ENCODE measurements around the gene MUC2.

MUC2 gene

GRCh38 chr11:1089738-1090599 is 15.3 kb downstream of the MUC2 start:
- H2BK12ac ChIP-seq (ENCODE audit: low read length), result no peak overlapping the region
- H3K14ac ChIP-seq (ENCODE audit: low read length), result peak overlapping the region; percentile 71
- no peak overlapping the region for H2BK120ac ChIP-seq (ENCODE audit: low read depth, low read length)
- H3K4me2 ChIP-seq (ENCODE audit: insufficient read depth, low read length, poor library complexity, severe bottlenecking), result no peak overlapping the region
- H3K27ac ChIP-seq (replicated peaks; ENCODE audit: low read length), result no peak overlapping the region
- no peaks in the 10 kb centered on the region for H3K36me3 ChIP-seq (replicated peaks in 1 of 2; ENCODE audit: control insufficient read depth in 2 of 2, insufficient read depth in 2 of 2, low read length in 2 of 2)
- H3K4me3 ChIP-seq (ENCODE audit: low read length in 2 of 2), result no peak overlapping the region
- H2AK5ac ChIP-seq (ENCODE audit: low read depth, low read length), result peak overlapping the region; percentile 63
- WGBS, 2 donors (ENCODE audit: extremely low coverage in 2 of 2, insufficient read length in 2 of 2, insufficient replicate concordance in 1 of 2), result no CpG with 5 or more reads among the region's 31 CpGs
- peaks cover 0 to 12% of the 10 kb centered on the region in 2 donors for H3K9me3 ChIP-seq (replicated peaks in 1 of 2; ENCODE audit: control insufficient read depth in 2 of 2, insufficient read depth in 1 of 2, low read depth in 1 of 2, low read length in 2 of 2)
- no peak overlapping the region for H4K91ac ChIP-seq (ENCODE audit: low read depth, low read length, poor library complexity)
- H3K4me1 ChIP-seq (ENCODE audit: control insufficient read depth in 2 of 2, insufficient read depth in 1 of 2, low read depth in 1 of 2, low read length in 2 of 2), result peaks cover 0 to 2% of the 10 kb centered on the region in 2 donors
- no peak overlapping the region for H3K23ac ChIP-seq (ENCODE audit: low read depth, low read length, poor library complexity)
- H2BK15ac ChIP-seq (ENCODE audit: low read length), result peak overlapping the region; percentile 58
- peaks cover 0 to 6% (median 0%) of the 10 kb centered on the region in 3 experiments for H3K27me3 ChIP-seq (ENCODE audit: control insufficient read depth in 3 of 3, insufficient read depth in 3 of 3, low read depth in 1 of 3, low read length in 3 of 3)
- no peak overlapping the region for H3K9ac ChIP-seq (ENCODE audit: low read depth, low read length, poor library complexity)
- H4K8ac ChIP-seq (ENCODE audit: low read depth, low read length), result no peak overlapping the region
- DNase-seq (ENCODE audit: low spot score), result no peak
- peaks cover 2% of the 10 kb centered on the region for H3K79me1 ChIP-seq (ENCODE audit: low read depth, low read length)
- no peak overlapping the region for H2AFZ ChIP-seq (ENCODE audit: low read length)
- H3K4ac ChIP-seq (ENCODE audit: low read length), result no peak overlapping the region
- H3K18ac ChIP-seq (ENCODE audit: low read length), result peak overlapping the region; percentile 85
- H2BK5ac ChIP-seq (ENCODE audit: low read length), result no peak overlapping the region

DNA sequence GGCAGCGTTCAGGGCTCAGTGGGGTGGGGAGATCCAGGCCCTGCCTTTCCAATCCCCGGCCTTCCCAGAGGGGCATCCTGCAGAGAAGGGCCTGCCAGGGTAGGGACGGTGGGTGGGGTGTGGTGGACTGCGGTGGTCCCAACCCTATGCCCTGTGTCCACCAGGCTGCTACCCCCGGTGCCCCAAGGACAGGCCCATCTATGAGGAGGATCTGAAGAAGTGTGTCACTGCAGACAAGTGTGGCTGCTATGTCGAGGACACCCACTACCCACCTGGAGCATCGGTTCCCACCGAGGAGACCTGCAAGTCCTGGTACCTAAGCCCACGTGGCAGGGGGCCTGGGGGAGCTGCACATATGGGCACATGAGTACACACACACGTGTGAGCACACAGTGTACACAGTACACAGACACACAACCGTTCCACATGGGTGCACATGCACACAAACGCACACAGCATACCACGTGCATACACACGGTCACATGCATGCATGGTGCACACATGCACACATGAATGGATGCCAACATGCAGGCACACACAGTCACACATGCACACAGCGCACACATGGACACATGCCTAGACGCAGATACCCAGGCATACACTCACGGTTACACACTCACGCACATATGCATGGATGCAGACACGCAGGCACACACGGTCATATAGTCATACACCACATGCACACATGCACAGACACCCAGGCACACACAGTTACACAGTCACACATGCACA is 16.1 kb downstream of the MUC2 start:
- H2BK120ac ChIP-seq (ENCODE audit: low read depth, low read length), result no peak overlapping the region
- H3K36me3 ChIP-seq (replicated peaks in 1 of 2; ENCODE audit: control insufficient read depth in 2 of 2, insufficient read depth in 2 of 2, low read length in 2 of 2), result no peaks in the 10 kb centered on the region
- H3K4me1 ChIP-seq (ENCODE audit: control insufficient read depth in 2 of 2, insufficient read depth in 1 of 2, low read depth in 1 of 2, low read length in 2 of 2), result peaks cover 0 to 2% of the 10 kb centered on the region in 2 donors
- H3K79me1 ChIP-seq (ENCODE audit: low read depth, low read length), result peaks cover 2% of the 10 kb centered on the region
- no peak overlapping the region for H3K4me3 ChIP-seq (ENCODE audit: low read length in 2 of 2)
- peak overlapping the region; percentile 82 for H4K8ac ChIP-seq (ENCODE audit: low read depth, low read length)
- H3K18ac ChIP-seq (ENCODE audit: low read length), result peak overlapping the region; percentile 90
- H2BK12ac ChIP-seq (ENCODE audit: low read length), result peak overlapping the region; percentile 58
- peaks cover 0 to 4% (median 0%) of the 10 kb centered on the region in 3 experiments for H3K27me3 ChIP-seq (ENCODE audit: control insufficient read depth in 3 of 3, insufficient read depth in 3 of 3, low read depth in 1 of 3, low read length in 3 of 3)
- H3K9me3 ChIP-seq (replicated peaks in 1 of 2; ENCODE audit: control insufficient read depth in 2 of 2, insufficient read depth in 1 of 2, low read depth in 1 of 2, low read length in 2 of 2), result peaks cover 0 to 16% of the 10 kb centered on the region in 2 donors
- no peak overlapping the region for H4K91ac ChIP-seq (ENCODE audit: low read depth, low read length, poor library complexity)
- no peak overlapping the region for H2BK5ac ChIP-seq (ENCODE audit: low read length)
- WGBS, 2 donors (ENCODE audit: extremely low coverage in 2 of 2, insufficient read length in 2 of 2, insufficient replicate concordance in 1 of 2), result no CpG with 5 or more reads among the region's 20 CpGs
- DNase-seq (ENCODE audit: low spot score), result no peak
- H3K14ac ChIP-seq (ENCODE audit: low read length), result peak overlapping the region; percentile 12
- H3K27ac ChIP-seq (replicated peaks; ENCODE audit: low read length), result no peak overlapping the region
- peak overlapping the region; percentile 60 for H3K9ac ChIP-seq (ENCODE audit: low read depth, low read length, poor library complexity)
- H2BK15ac ChIP-seq (ENCODE audit: low read length), result no peak overlapping the region
- H3K23ac ChIP-seq (ENCODE audit: low read depth, low read length, poor library complexity), result peak overlapping the region; percentile 89
- no peak overlapping the region for H3K4me2 ChIP-seq (ENCODE audit: insufficient read depth, low read length, poor library complexity, severe bottlenecking)
- H3K4ac ChIP-seq (ENCODE audit: low read length), result peak overlapping the region; percentile 76
- peak overlapping the region; percentile 63 for H2AK5ac ChIP-seq (ENCODE audit: low read depth, low read length)
- H2AFZ ChIP-seq (ENCODE audit: low read length), result no peak overlapping the region

DNA sequence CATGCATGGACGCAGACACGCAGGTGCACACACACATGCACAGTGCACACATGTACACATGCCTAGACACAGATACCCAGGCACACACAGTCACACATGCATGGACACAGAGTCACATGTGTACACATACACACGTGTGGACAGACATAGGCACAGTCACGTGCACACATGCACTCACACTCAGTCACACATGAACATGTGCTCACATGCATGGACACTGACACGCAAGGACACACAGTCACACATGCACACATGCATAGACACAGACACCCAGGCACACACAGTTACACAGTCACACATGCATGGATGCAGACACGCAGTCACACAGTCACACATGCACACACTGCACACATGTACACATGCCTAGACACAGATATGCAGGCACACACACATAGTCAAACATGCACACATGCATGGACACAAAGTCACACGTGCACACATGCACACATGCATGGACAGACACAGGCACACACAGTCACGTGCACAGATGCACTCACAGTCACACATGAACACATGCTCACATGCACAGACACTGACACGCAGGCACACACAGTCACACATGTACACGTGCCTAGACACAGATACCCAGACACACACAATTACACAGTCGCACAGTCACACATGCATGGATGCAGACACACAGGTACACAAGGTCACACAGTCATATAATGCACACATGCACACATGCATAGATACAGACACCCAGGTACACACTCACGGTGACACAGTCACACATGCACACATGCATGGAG is 16.8 kb downstream of the MUC2 start:
- DNase-seq (ENCODE audit: low spot score), result no peak
- no peak overlapping the region for H2BK5ac ChIP-seq (ENCODE audit: low read length)
- H3K79me1 ChIP-seq (ENCODE audit: low read depth, low read length), result peaks cover 5% of the 10 kb centered on the region
- H3K9me3 ChIP-seq (replicated peaks in 1 of 2; ENCODE audit: control insufficient read depth in 2 of 2, insufficient read depth in 1 of 2, low read depth in 1 of 2, low read length in 2 of 2), result peaks cover 0 to 16% of the 10 kb centered on the region in 2 donors
- H3K36me3 ChIP-seq (replicated peaks in 1 of 2; ENCODE audit: control insufficient read depth in 2 of 2, insufficient read depth in 2 of 2, low read length in 2 of 2), result no peaks in the 10 kb centered on the region
- H2AFZ ChIP-seq (ENCODE audit: low read length), result no peak overlapping the region
- H4K8ac ChIP-seq (ENCODE audit: low read depth, low read length), result no peak overlapping the region
- peaks cover 0 to 2% of the 10 kb centered on the region in 2 donors for H3K4me1 ChIP-seq (ENCODE audit: control insufficient read depth in 2 of 2, insufficient read depth in 1 of 2, low read depth in 1 of 2, low read length in 2 of 2)
- H3K9ac ChIP-seq (ENCODE audit: low read depth, low read length, poor library complexity), result peak overlapping the region; percentile 64
- no peak overlapping the region for H2BK15ac ChIP-seq (ENCODE audit: low read length)
- H3K14ac ChIP-seq (ENCODE audit: low read length), result peak overlapping the region; percentile 22
- H3K27ac ChIP-seq (replicated peaks; ENCODE audit: low read length), result no peak overlapping the region
- H3K4me2 ChIP-seq (ENCODE audit: insufficient read depth, low read length, poor library complexity, severe bottlenecking), result no peak overlapping the region
- no peak overlapping the region for H2BK12ac ChIP-seq (ENCODE audit: low read length)
- no peak overlapping the region for H2BK120ac ChIP-seq (ENCODE audit: low read depth, low read length)
- peaks cover 0 to 2% (median 0%) of the 10 kb centered on the region in 3 experiments for H3K27me3 ChIP-seq (ENCODE audit: control insufficient read depth in 3 of 3, insufficient read depth in 3 of 3, low read depth in 1 of 3, low read length in 3 of 3)
- H4K91ac ChIP-seq (ENCODE audit: low read depth, low read length, poor library complexity), result no peak overlapping the region
- H3K4ac ChIP-seq (ENCODE audit: low read length), result no peak overlapping the region
- H2AK5ac ChIP-seq (ENCODE audit: low read depth, low read length), result no peak overlapping the region
- H3K4me3 ChIP-seq (ENCODE audit: low read length in 2 of 2), result peak overlapping the region in 1 of 2 donors; percentile 63
- H3K23ac ChIP-seq (ENCODE audit: low read depth, low read length, poor library complexity), result peak overlapping the region; percentile 89
- no CpG with 5 or more reads among the region's 12 CpGs for WGBS, 2 donors (ENCODE audit: extremely low coverage in 2 of 2, insufficient read length in 2 of 2, insufficient replicate concordance in 1 of 2)
- H3K18ac ChIP-seq (ENCODE audit: low read length), result no peak overlapping the region

Data from neuronal stem cell (in vitro differentiated cells).